Measurements from ENCODE around the gene PAPPA. TPM values are rescaled to one million over a fixed set of nuclear protein-coding genes. Genes with fewer than 3 reads are reported as not detected.
A peak's percentile ranks its signal among the peaks of the same experiment; 100 is the strongest.

The PAPPA gene
- total RNA-seq, 2 donors from 2014 or later = 0.09 TPM

DNA sequence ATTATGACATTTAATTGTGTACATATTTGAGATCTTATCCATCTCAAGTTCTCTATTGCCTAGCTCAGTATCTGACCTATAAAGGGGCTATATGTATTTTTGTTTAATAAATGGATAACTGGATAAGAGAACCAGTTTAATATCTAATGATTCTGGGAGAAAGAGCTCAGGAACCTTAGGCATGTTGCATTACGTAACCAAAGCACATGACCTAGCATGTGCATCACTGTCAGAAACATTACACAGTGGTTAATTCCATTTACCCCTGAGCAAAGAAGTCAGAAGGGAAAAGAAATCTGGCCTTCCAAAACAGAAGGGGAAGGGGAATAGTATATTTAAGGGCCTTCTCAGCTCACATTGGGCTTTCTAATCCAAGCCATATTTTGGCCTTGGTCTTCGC lies 12.3 kb downstream of the PAPPA start:
- no peaks in the 10 kb centered on the region for H3K9me3 ChIP-seq (ENCODE audit: control insufficient read depth, low read length)
- H3K27ac ChIP-seq (ENCODE audit: low read depth, low read length) = no peak overlapping the region
- H3K36me3 Mint-ChIP-seq (ENCODE audit: low read depth) = no peaks in the 10 kb centered on the region
- 89 to 98% methylated on average over 1 to 2 of the region's 2 CpGs for whole genome bisulfite sequencing, 2 experiments (ENCODE audit: insufficient coverage in 1 of 2, insufficient read length in 1 of 2)
- H3K36me3 ChIP-seq (ENCODE audit: control insufficient read depth, insufficient read depth, low read length) = no peaks in the 10 kb centered on the region
- H3K4me3 Mint-ChIP-seq = no peak overlapping the region
- TF ChIP-seq, protein P1, sequence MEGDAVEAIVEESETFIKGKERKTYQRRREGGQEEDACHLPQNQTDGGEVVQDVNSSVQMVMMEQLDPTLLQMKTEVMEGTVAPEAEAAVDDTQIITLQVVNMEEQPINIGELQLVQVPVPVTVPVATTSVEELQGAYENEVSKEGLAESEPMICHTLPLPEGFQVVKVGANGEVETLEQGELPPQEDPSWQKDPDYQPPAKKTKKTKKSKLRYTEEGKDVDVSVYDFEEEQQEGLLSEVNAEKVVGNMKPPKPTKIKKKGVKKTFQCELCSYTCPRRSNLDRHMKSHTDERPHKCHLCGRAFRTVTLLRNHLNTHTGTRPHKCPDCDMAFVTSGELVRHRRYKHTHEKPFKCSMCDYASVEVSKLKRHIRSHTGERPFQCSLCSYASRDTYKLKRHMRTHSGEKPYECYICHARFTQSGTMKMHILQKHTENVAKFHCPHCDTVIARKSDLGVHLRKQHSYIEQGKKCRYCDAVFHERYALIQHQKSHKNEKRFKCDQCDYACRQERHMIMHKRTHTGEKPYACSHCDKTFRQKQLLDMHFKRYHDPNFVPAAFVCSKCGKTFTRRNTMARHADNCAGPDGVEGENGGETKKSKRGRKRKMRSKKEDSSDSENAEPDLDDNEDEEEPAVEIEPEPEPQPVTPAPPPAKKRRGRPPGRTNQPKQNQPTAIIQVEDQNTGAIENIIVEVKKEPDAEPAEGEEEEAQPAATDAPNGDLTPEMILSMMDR (conservative IDR thresholded peaks at IDR 0.05) = no peak
- peaks cover 22% of the 10 kb centered on the region for H3K27me3 ChIP-seq (ENCODE audit: control insufficient read depth, insufficient read depth, low read length, poor library complexity, severe bottlenecking)
- H3K9ac ChIP-seq (ENCODE audit: extremely low read depth, low read length, poor library complexity, severe bottlenecking) = no peak overlapping the region
- H3K27me3 Mint-ChIP-seq (ENCODE audit: insufficient read depth) = peaks cover 49% of the 10 kb centered on the region
- no peaks in the 10 kb centered on the region for H3K4me1 ChIP-seq (ENCODE audit: control insufficient read depth, insufficient read depth, low read length)
- no peak overlapping the region for H3K4me3 ChIP-seq (ENCODE audit: low read length)
- peaks cover 3% of the 10 kb centered on the region for H3K4me1 Mint-ChIP-seq
- no peak overlapping the region for H3K27ac Mint-ChIP-seq
- DNase-seq = no peak
- H3K9me3 Mint-ChIP-seq = no peaks in the 10 kb centered on the region

DNA sequence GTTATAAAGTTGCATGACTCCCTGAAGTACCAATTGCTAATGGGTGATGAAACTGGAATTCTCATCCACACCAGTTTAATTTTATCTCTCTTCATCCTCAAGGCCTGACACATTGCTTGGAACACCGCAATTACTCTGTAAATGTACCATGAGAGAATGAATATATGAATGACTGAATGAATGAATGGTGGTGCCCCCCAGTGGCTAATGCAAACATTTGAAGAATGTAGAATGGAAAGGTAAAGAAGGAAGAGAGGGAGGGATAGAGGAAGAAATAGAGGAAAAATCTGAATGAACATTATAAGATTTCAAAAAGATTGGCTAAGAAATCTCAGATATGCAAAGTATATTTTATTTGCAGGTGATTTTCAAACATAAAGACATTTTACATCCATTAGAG lies 13.1 kb downstream of the PAPPA start:
- Mint-ChIP-seq H3K27me3 (ENCODE audit: insufficient read depth) (peaks cover 49% of the 10 kb centered on the region), H3K36me3 (ENCODE audit: low read depth) (no peaks in the 10 kb centered on the region)
- no peak for DNase-seq

DNA sequence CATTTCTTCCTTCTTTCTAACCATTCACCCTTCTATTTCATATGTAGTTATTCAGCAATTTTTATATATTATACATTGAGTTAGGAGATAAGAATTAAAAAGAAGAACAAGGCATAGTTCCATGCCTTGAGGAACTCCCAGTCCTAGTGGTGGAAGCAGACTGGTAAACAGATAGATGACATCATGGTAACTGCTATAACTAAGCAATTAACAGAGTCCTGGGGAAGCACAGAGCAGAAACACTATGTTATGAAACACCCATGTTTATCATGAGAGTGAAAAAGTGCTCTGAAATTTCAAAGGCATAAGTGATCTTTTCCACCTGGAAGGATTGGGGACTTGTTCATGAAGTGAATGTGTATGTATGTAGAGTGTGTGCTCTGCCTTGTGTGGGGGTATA lies 14.6 kb downstream of the PAPPA start:
- H3K9ac ChIP-seq (ENCODE audit: extremely low read depth, low read length, poor library complexity, severe bottlenecking) = no peak overlapping the region
- no peaks in the 10 kb centered on the region for H3K36me3 Mint-ChIP-seq (ENCODE audit: low read depth)
- DNase-seq = no peak
- no peaks in the 10 kb centered on the region for H3K36me3 ChIP-seq (ENCODE audit: control insufficient read depth, insufficient read depth, low read length)
- no peaks in the 10 kb centered on the region for H3K9me3 Mint-ChIP-seq
- H3K4me3 Mint-ChIP-seq = no peak overlapping the region
- H3K4me1 ChIP-seq (ENCODE audit: control insufficient read depth, insufficient read depth, low read length) = no peaks in the 10 kb centered on the region
- no peak overlapping the region for H3K4me3 ChIP-seq (ENCODE audit: low read length)
- no peaks in the 10 kb centered on the region for H3K9me3 ChIP-seq (ENCODE audit: control insufficient read depth, low read length)
- H3K27me3 ChIP-seq (ENCODE audit: control insufficient read depth, insufficient read depth, low read length, poor library complexity, severe bottlenecking) = peaks cover 17% of the 10 kb centered on the region
- no peak overlapping the region for H3K27ac Mint-ChIP-seq
- H3K27me3 Mint-ChIP-seq (ENCODE audit: insufficient read depth) = peaks cover 54% of the 10 kb centered on the region
- TF ChIP-seq, protein P1 (conservative IDR thresholded peaks at IDR 0.05) = no peak
- no peak overlapping the region for H3K27ac ChIP-seq (ENCODE audit: low read depth, low read length)
- peaks cover 3% of the 10 kb centered on the region for H3K4me1 Mint-ChIP-seq

More for the DNA sequence above, 13.1 kb downstream of the PAPPA start:
- Histone ChIP-seq H3K9ac (ENCODE audit: extremely low read depth, low read length, poor library complexity, severe bottlenecking) (no peak overlapping the region), H3K4me1 (ENCODE audit: control insufficient read depth, insufficient read depth, low read length) (no peaks in the 10 kb centered on the region), H3K36me3 (ENCODE audit: control insufficient read depth, insufficient read depth, low read length) (no peaks in the 10 kb centered on the region), H3K9me3 (ENCODE audit: control insufficient read depth, low read length) (no peaks in the 10 kb centered on the region), H3K4me3 (ENCODE audit: low read length) (no peak overlapping the region), H3K27ac (ENCODE audit: low read depth, low read length) (no peak overlapping the region), H3K27me3 (ENCODE audit: control insufficient read depth, insufficient read depth, low read length, poor library complexity, severe bottlenecking) (peaks cover 14% of the 10 kb centered on the region)
- Mint-ChIP-seq H3K27ac (no peak overlapping the region), H3K9me3 (no peaks in the 10 kb centered on the region), H3K4me3 (no peak overlapping the region), H3K4me1 (peaks cover 3% of the 10 kb centered on the region)
- TF ChIP-seq, protein P1 (conservative IDR thresholded peaks at IDR 0.05) = peak; percentile 46
- 97 to 100% methylated on average over 1 of the region's 1 CpG for WGBS, 2 experiments (ENCODE audit: insufficient coverage in 1 of 2, insufficient read length in 1 of 2)
